Measurements from ENCODE around the gene FABP1. TPM values are rescaled to one million over a fixed set of nuclear protein-coding genes. Genes with fewer than 3 reads are reported as not detected.

The FABP1 gene
- total RNA-seq, 1 donor from 2014 or later = not detected

GRCh38 chr2:88137833-88138232 is 10.0 kb upstream of the FABP1 start:
- intact Hi-C loops (cut with micrococcal nuclease) = no loop called here

- intact Hi-C loops (cut with micrococcal nuclease) = no loop called here
Measured at GRCh38 chr2:88136817-88137216, 9.0 kb upstream of the FABP1 start.

GRCh38 chr2:88133875-88134274 is 6.0 kb upstream of the FABP1 start:
- intact Hi-C loops (cut with micrococcal nuclease) = no loop called here

- intact Hi-C loops (cut with micrococcal nuclease) = no loop called here
Measured at GRCh38 chr2:88131999-88132368, 4.1 kb upstream of the FABP1 start.

- intact Hi-C loops (cut with micrococcal nuclease) = no loop called here
Measured at GRCh38 chr2:88131201-88131998, 3.5 kb upstream of the FABP1 start.

- intact Hi-C loops (cut with micrococcal nuclease) = no loop called here
Measured at GRCh38 chr2:88129313-88129959, 1.6 kb upstream of the FABP1 start.

GRCh38 chr2:88128654-88129312 is 921 bp upstream of the FABP1 start:
- intact Hi-C loops (cut with micrococcal nuclease) = no loop called here

GRCh38 chr2:88127638-88127887 is 299 bp downstream of the FABP1 start:
- intact Hi-C loops (cut with micrococcal nuclease) = no loop called here

- intact Hi-C loops (cut with micrococcal nuclease) = no loop called here
Measured at GRCh38 chr2:88126772-88127637, 857 bp downstream of the FABP1 start.

GRCh38 chr2:88125924-88126771 is 1.7 kb downstream of the FABP1 start:
- intact Hi-C loops (cut with micrococcal nuclease) = no loop called here

- intact Hi-C loops (cut with micrococcal nuclease) = no loop called here
Measured at GRCh38 chr2:88125344-88125923, 2.4 kb downstream of the FABP1 start.

- intact Hi-C loops (cut with micrococcal nuclease) = no loop called here
Measured at GRCh38 chr2:88123975-88124917, 3.6 kb downstream of the FABP1 start.

GRCh38 chr2:88123164-88123974 is 4.5 kb downstream of the FABP1 start:
- intact Hi-C loops (cut with micrococcal nuclease) = no loop called here

GRCh38 chr2:88122141-88122884 is 5.5 kb downstream of the FABP1 start:
- intact Hi-C loops (cut with micrococcal nuclease) = no loop called here

GRCh38 chr2:88121678-88122077 is 6.2 kb downstream of the FABP1 start:
- intact Hi-C loops (cut with micrococcal nuclease) = no loop called here

GRCh38 chr2:88117973-88118372 is 9.9 kb downstream of the FABP1 start:
- intact Hi-C loops (cut with micrococcal nuclease) = no loop called here

GRCh38 chr2:88116669-88117432 is 11.0 kb downstream of the FABP1 start:
- intact Hi-C loops (cut with micrococcal nuclease) = no loop called here
